Astrocyte of the cerebellum (primary cell): ENCODE data around the gene SLC6A11.

Source experiments
- DNase-seq: peaks from one replicate; pipeline ENCODE4 v3.0.0-alpha.2; 2011; ENCODE audit warnings: low read depth
- H3K4me3 ChIP-seq: 2 replicates; pipeline ENCODE4 v1.5.1; 2011; ENCODE audit warnings: mild to moderate bottlenecking, low read depth, low read length, moderate library complexity
- in situ Hi-C: cut with HindIII; loops from 2 replicates; pipeline ENCODE4 v1.10.0; 2017; ENCODE audit warnings: low sequenced_read_pairs
- TF ChIP-seq, protein P1 (sequence below): IDR thresholded peaks from 2 replicates; pipeline ENCODE4 v1.5.1; 2012; ENCODE audit warnings: low read length, low read depth, moderate library complexity, mild to moderate bottlenecking; ENCODE audit errors: missing control alignments

SLC6A11 gene

DNA sequence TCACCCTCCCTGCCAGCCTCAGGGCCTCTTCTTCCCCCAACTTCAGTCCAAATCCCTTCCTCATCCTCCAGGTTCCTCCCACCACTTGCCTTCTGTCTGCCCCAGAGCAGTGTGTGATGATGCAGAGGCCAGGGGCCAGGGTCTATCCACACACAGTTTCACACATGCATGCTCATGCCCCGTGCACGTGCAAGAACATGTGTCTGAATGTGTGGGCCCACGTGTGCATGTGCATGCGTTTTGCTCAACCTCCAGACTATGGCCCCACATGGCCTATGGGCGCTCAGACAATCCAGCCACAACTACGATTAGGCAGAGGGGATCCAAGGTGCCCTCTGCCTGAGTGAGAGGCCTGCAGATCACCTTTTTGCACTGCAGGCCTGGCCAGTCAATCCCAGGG, 144.2 kb downstream of the SLC6A11 start:
- in situ Hi-C loops, result no loop called here
- TF ChIP-seq, protein P1, sequence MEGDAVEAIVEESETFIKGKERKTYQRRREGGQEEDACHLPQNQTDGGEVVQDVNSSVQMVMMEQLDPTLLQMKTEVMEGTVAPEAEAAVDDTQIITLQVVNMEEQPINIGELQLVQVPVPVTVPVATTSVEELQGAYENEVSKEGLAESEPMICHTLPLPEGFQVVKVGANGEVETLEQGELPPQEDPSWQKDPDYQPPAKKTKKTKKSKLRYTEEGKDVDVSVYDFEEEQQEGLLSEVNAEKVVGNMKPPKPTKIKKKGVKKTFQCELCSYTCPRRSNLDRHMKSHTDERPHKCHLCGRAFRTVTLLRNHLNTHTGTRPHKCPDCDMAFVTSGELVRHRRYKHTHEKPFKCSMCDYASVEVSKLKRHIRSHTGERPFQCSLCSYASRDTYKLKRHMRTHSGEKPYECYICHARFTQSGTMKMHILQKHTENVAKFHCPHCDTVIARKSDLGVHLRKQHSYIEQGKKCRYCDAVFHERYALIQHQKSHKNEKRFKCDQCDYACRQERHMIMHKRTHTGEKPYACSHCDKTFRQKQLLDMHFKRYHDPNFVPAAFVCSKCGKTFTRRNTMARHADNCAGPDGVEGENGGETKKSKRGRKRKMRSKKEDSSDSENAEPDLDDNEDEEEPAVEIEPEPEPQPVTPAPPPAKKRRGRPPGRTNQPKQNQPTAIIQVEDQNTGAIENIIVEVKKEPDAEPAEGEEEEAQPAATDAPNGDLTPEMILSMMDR, result no peak
- DNase-seq, result no peak
- no peak overlapping the region for H3K4me3 ChIP-seq

DNA sequence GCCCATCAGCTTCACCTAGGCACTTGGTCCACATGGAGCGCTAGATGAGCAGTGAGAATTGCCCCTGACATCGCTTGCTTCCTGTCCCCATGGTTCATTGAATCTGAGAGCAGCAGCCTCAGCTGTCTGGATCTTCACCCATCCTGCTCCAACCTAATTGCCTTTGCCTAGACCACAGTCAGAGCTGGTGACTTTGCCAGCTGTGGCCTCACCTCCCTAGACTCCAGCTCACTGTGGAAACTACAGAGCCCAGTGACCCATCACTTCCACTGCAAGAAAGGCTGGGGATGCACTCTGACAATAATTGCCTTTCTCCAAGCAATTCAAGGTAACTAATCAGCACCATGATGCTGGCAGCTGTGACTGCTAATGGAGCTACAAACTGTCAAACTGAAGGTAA, 145.9 kb downstream of the SLC6A11 start:
- in situ Hi-C loops, result no loop called here
- DNase-seq, result no peak
- TF ChIP-seq, protein P1, result no peak
- no peak overlapping the region for H3K4me3 ChIP-seq

DNA sequence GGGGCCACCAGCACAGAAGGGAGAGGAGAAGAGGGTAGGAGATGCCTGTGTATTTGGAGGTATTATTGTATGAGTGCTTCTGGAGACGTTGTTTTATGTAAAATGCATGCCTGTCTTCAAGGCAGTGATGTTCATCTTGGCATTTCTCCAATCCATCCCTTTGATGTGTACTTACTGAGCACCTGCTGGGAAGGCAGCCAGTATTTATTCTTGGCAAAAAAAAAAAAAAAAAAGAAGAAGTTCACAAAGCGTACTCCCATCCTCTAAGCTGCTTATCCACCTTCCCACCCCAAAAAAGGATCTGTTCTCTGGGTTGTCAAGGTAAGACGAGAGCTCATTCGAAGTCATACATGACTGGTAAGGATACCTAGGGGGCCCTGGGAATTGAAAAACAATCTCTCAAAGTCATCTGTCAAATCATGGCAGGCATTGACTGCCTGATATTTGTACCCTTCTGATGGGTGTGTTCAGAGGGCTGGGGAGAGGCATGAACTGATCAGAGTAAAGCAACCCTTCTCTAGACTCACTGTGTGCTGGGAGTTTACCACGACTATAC, 146.5 kb downstream of the SLC6A11 start:
- in situ Hi-C loops, result no loop called here
- H3K4me3 ChIP-seq, result no peak overlapping the region
- TF ChIP-seq, protein P1, result no peak
- DNase-seq, result no peak

DNA sequence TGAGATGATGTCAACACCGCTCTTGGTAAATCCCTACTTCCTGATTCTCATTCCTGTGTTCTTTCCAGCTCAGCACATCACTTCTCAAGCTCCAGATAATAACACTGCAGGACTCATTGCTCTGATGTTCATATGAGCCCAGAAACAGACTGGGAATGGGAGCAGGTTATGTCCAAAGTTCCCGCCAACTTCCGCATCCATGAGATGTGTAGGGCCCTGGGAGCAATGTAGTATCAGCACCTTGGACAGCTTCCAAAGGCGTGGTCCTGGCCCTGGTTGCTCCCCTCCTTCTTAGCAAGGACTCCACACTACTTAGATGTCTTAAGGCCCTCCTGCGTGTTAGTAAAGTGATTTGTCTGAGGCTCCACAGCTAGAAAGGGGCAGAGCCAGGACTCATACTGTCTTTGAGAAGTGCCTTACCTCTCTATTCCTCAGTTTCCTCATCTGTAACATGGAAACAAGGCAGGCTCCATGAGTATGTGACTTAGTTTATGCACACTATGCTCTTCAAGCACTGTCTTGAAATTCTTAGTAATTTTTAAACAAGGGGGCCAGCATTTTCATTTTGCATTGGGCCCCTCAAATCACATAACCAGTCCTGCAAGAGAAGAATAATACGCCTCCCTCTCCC, 148.6 kb downstream of the SLC6A11 start:
- TF ChIP-seq, protein P1, result no peak
- H3K4me3 ChIP-seq, result no peak overlapping the region
- DNase-seq, result no peak
- in situ Hi-C loops, result loop anchor here (5.0 kb wide), 1 partner anchor 83 kb away; no protein-coding TSS in a partner anchor

DNA sequence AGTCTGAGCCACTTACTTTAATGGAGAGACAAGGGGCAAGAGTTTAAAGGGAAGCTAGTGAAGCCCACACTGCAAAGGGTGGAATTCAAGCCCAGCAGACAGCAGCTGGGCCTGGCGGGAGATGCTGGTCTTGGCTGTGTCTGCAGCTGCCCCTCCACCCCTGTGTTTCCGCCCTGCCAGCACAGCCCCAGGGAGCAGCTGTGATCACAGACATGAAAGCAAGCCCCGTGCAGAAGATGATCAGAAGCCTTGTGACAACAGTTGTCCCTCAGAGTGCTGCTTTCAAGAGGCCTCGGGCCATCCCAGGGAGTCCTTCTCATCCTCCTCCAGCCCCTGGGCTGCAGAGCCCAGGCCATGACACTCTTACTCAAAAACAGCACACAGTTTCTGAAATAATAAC, 152.4 kb downstream of the SLC6A11 start:
- H3K4me3 ChIP-seq, result no peak overlapping the region
- in situ Hi-C loops, result loop anchor here (5.0 kb wide), 1 partner anchor 79 kb away; no protein-coding TSS in a partner anchor
- TF ChIP-seq, protein P1, result no peak
- no peak for DNase-seq

DNA sequence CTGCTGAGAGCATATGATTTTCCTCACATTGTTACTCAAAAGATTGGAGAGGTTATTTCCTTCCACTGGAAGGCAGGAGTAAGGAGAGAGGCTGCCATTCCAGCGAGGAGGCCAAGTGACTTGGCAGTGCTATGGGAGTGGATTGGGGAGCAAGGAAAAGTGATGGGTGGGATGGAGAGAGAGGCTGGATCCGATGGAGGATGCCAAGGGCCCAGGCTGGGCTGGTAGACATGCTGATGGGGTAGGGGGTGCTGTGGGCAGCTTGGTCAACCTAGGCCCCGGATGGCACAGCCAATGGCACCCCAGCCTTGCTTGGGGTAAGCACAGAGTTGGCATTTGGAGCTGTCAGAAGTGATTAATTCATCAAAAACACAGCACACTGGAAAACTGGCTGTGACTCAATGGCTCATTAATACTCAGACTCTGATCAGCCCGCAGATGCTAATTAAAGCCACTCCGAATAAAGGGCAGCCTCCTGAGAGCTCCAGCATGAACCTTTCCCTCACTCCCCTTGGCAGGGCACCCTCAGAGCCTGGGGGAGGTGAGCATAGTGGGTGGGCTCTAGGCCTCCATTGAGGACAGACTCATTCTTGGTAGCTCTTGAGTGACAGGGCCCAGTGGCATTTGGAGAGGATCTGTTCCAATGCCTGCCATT, 154.4 kb downstream of the SLC6A11 start:
- in situ Hi-C loops, result no loop called here
- TF ChIP-seq, protein P1, result no peak
- no peak overlapping the region for H3K4me3 ChIP-seq
- no peak for DNase-seq
